Progenitor cell of endocrine pancreas (in vitro differentiated cells): Measurements from ENCODE around the gene SYDE1. TPM values are rescaled to one million over a fixed set of nuclear protein-coding genes. Genes with fewer than 3 reads are reported as not detected.
A peak's percentile ranks its signal among the peaks of the same experiment; 100 is the strongest.
"Not testable (repeated sequence)": the region's sequence is repeated elsewhere in the genome, so short reads cannot be mapped to it uniquely, and the experiment has no call there.

Source experiments
- DNase-seq: peaks from one replicate; pipeline ENCODE4 v3.0.0; 2021; ENCODE audit warnings: low spot score; ENCODE audit not compliant: unreplicated experiment
- H3K27ac Mint-ChIP-seq: 2 replicates; pipeline ENCODE4 v1.8.0; 2021; ENCODE audit warnings: mild to moderate bottlenecking, moderate library complexity, mixed read lengths
- H3K27me3 Mint-ChIP-seq: 2 replicates; pipeline ENCODE4 v1.8.0; 2021; ENCODE audit warnings: mixed read lengths
- H3K36me3 Mint-ChIP-seq: 2 replicates; pipeline ENCODE4 v1.8.0; 2022; ENCODE audit warnings: mixed read lengths; ENCODE audit not compliant: insufficient read depth
- H3K4me1 Mint-ChIP-seq: 2 replicates; pipeline ENCODE4 v1.8.0; 2021; ENCODE audit warnings: low read depth, mixed read lengths
- H3K4me3 Mint-ChIP-seq: 2 replicates; pipeline ENCODE4 v1.8.0; 2021; ENCODE audit warnings: low read depth, mild to moderate bottlenecking, moderate library complexity, mixed read lengths
- H3K9me3 Mint-ChIP-seq: 2 replicates; pipeline ENCODE4 v1.8.0; 2021; ENCODE audit warnings: low read depth, mixed read lengths
- CTCF ChIP-seq: fragments of 200-600 bp; sonication (generic); IDR thresholded peaks from one replicate; pipeline ENCODE4 v1.5.0; 2021; ENCODE audit warnings: antibody characterized with exemption, mild to moderate bottlenecking; ENCODE audit not compliant: unreplicated experiment
- total RNA-seq: library from RNA; stranded (reverse); gene quantifications from 2 replicates; pipeline ENCODE4 v1.2.1, GENCODE V29; 2021

The SYDE1 gene
- total RNA-seq, 1 donor from 2014 or later: 5.7 TPM

DNA sequence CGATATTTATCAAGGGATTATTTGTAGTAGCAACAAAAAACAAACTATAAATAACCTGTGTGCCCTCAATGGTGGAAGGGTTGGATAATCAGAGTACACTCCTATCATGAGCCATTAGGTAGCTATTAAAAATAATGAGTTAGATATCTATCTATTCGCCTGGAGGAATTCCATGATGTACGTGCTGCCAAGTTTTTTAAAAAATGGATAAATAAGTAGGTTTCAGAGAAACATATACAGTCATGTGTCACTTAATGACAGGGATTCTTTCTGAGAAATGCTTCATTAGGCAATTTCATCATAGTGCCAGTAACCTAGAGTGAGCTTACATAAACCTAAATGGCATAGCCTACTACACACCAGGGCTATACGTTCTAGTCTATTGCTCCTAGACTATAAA is 31.4 kb upstream of the SYDE1 start:
- no peaks in the 10 kb centered on the region for H3K36me3 Mint-ChIP-seq
- no peak overlapping the region for H3K27ac Mint-ChIP-seq
- H3K4me3 Mint-ChIP-seq: no peak overlapping the region
- no peaks in the 10 kb centered on the region for H3K4me1 Mint-ChIP-seq
- H3K9me3 Mint-ChIP-seq: peaks cover 7% of the 10 kb centered on the region
- no peaks in the 10 kb centered on the region for H3K27me3 Mint-ChIP-seq
- DNase-seq: no peak
- TF ChIP-seq CTCF: no peak

DNA sequence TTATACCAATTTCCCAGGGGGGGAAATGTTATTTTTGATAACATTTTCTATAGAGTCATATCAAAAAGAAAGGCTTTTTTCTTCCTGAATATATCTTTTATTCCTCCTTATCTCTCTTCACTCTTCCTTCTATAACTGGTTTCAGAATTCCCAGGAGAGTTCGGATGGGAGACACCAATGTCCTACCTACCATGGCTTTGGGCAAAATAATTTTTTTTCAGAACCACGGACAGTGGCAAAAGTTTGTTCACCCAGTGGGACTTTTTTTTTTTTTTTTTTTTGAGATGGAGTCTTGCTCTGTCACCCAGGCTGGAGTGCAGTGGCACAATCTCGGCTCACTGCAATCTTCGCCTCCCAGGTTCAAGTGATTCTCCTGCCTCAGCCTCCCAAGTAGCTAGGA is 27.2 kb upstream of the SYDE1 start:
- H3K36me3 Mint-ChIP-seq, H3K9me3 Mint-ChIP-seq, H3K27me3 Mint-ChIP-seq, H3K27ac Mint-ChIP-seq, H3K4me1 Mint-ChIP-seq, H3K4me3 Mint-ChIP-seq, DNase-seq: not testable (repeated sequence)

DNA sequence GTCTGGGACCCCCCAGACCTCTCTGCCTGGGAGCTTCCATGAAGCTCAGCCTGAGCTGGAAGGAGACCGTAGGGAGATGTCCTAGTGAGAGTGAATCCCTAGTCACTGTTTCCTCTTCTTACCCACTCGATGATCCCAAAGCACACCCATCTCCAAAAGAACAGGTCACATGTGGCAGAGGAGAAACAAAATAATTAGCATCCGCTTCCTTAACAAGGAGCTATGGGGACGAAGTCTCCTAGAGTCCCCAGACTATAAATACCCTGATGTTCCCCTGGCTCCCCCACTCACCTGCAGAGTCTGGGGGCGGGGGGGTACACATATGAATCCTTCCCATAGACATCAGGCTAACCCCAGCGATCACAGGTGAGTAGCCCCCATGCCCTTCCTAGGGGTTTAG is 25.3 kb upstream of the SYDE1 start, which contains the start of gene OR1I1:
Gene OR1I1 (plus strand): TSS at position 301 of the 400 bp plus-strand sequence. CDS start 4,855 bp downstream, outside the sequence.
- Mint-ChIP-seq H3K4me1 (no peaks in the 10 kb centered on the region), H3K27me3 (peaks cover 11% of the 10 kb centered on the region), H3K9me3 (peaks cover 3% of the 10 kb centered on the region), H3K36me3 (no peaks in the 10 kb centered on the region), H3K27ac (no peak within 1 kb of the TSS), H3K4me3 (no peak within 1 kb of the TSS)
- no peak for TF ChIP-seq CTCF
- DNase-seq: no peak

- H3K27ac Mint-ChIP-seq: no peak overlapping the region
- no peak for DNase-seq
- H3K36me3 Mint-ChIP-seq: no peaks in the 10 kb centered on the region
- no peak for TF ChIP-seq CTCF
- H3K27me3 Mint-ChIP-seq: peaks cover 33% of the 10 kb centered on the region
- H3K4me1 Mint-ChIP-seq: no peaks in the 10 kb centered on the region
- no peak overlapping the region for H3K4me3 Mint-ChIP-seq
- no peaks in the 10 kb centered on the region for H3K9me3 Mint-ChIP-seq
Measured at GRCh38 chr19:15087182-15087581, 20.0 kb upstream of the SYDE1 start.

GRCh38 chr19:15091918-15092753 is 15.1 kb upstream of the SYDE1 start:
- Mint-ChIP-seq H3K36me3 (no peaks in the 10 kb centered on the region), H3K27me3 (peaks cover 20% of the 10 kb centered on the region), H3K4me3 (no peak overlapping the region), H3K27ac (no peak overlapping the region), H3K9me3 (no peaks in the 10 kb centered on the region), H3K4me1 (no peaks in the 10 kb centered on the region)
- no peak for DNase-seq
- TF ChIP-seq CTCF: peak; percentile 69

DNA sequence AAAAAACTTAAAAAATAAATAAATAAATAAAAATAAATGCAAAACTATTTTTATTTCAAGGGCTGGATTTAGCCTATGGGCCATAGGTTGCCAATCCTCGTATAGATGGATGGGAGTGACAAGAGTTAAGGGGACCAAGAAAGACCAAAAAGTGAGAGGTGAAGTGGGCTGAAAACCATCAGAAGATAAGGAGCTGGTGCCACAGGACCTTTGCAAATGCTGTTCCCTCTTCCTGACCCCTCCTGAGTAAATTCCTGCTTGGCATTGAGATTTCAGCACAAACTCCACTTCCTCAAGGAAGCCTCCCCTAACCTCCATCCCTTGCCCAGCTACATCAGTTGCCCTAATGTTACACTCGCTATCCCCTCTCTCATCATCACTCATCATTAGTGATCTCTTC is 14.2 kb upstream of the SYDE1 start:
- Mint-ChIP-seq H3K9me3 (no peaks in the 10 kb centered on the region), H3K4me1 (no peaks in the 10 kb centered on the region), H3K36me3 (no peaks in the 10 kb centered on the region), H3K27ac (no peak overlapping the region), H3K4me3 (no peak overlapping the region), H3K27me3 (peaks cover 12% of the 10 kb centered on the region)
- no peak for DNase-seq
- TF ChIP-seq CTCF: no peak
